ENCODE results near the gene SPTBN5. TPM values are rescaled to one million over a fixed set of nuclear protein-coding genes. Genes with fewer than 3 reads are reported as not detected.

The SPTBN5 gene
- total RNA-seq, 1 donor from 2014 or later, result 0.17 TPM

DNA sequence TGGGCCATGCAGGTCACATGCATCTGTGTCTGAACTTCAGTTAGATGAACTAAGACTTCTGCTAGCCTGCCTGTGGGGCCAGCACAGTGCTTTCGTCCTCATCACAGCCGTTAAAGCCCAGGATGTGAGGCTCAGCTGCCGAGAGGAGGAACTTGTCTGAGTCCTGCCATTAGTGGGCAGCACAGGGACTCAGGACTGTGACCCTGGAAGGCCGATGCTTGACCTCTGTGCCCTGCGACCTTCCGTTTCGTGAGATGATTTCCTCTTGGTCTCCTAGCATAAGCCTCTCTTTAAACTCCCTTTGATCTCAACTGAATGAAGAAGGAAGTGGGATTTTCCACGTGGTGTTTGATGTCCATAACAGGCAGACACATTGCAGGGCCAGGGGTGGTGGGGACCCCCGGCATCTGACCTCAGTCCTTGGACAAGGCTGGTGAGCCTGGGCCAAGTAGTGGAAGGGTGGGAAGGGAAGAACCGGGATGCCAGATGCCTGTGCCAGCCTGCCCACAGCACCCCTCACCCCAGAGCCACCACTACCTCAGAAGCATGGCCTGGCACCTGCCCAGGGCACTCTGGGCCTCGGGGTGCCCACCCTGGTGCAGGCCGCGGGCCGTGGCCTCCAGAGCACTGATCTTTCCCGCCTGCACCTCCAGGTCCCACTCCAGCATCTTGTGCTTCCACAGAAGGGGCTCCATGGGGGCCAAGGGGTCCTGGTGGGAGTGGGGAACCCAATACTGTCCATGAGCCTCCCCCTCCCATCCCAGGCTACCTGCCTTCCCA, 33.6 kb downstream of the SPTBN5 start:
- TF ChIP-seq, protein P1, sequence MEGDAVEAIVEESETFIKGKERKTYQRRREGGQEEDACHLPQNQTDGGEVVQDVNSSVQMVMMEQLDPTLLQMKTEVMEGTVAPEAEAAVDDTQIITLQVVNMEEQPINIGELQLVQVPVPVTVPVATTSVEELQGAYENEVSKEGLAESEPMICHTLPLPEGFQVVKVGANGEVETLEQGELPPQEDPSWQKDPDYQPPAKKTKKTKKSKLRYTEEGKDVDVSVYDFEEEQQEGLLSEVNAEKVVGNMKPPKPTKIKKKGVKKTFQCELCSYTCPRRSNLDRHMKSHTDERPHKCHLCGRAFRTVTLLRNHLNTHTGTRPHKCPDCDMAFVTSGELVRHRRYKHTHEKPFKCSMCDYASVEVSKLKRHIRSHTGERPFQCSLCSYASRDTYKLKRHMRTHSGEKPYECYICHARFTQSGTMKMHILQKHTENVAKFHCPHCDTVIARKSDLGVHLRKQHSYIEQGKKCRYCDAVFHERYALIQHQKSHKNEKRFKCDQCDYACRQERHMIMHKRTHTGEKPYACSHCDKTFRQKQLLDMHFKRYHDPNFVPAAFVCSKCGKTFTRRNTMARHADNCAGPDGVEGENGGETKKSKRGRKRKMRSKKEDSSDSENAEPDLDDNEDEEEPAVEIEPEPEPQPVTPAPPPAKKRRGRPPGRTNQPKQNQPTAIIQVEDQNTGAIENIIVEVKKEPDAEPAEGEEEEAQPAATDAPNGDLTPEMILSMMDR (IDR thresholded peaks at IDR 0.05; ENCODE audit: insufficient read depth, low read length, poor library complexity, severe bottlenecking), result no peak
- DNase-seq (ENCODE audit: low read depth), result no peak
- Histone ChIP-seq H3K4me3 (ENCODE audit: low read depth, low read length) (no peak overlapping the region), H3K27me3 (ENCODE audit: control insufficient read depth, insufficient read depth, low read length) (peaks cover 8% of the 10 kb centered on the region), H3K36me3 (ENCODE audit: control insufficient read depth, insufficient read depth, low read length) (no peaks in the 10 kb centered on the region)

DNA sequence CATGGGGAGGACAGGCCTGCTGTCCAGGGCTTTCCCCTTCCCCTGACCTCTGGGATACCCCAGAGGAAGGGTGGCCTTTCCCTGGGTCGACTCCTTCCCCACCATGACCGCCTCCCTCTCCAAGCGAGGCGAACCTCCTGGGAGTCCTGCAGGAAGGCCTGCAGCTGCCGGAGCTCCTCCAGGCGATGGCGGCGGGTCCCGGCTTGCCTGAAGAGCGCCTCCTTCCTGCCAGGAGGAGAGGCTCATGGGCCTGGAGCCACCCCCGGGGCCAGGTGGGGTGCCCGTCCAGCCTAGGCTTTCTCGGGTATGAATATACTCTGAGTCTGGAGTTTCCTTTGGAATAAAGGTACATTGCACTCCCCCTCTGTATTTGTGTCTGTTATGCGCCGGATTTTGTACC, 35.1 kb downstream of the SPTBN5 start:
- DNase-seq (ENCODE audit: low read depth), result no peak
- Histone ChIP-seq H3K4me3 (ENCODE audit: low read depth, low read length) (no peak overlapping the region), H3K36me3 (ENCODE audit: control insufficient read depth, insufficient read depth, low read length) (no peaks in the 10 kb centered on the region), H3K27me3 (ENCODE audit: control insufficient read depth, insufficient read depth, low read length) (peaks cover 9% of the 10 kb centered on the region)
- TF ChIP-seq, protein P1 (IDR thresholded peaks at IDR 0.05; ENCODE audit: insufficient read depth, low read length, poor library complexity, severe bottlenecking), result no peak

DNA sequence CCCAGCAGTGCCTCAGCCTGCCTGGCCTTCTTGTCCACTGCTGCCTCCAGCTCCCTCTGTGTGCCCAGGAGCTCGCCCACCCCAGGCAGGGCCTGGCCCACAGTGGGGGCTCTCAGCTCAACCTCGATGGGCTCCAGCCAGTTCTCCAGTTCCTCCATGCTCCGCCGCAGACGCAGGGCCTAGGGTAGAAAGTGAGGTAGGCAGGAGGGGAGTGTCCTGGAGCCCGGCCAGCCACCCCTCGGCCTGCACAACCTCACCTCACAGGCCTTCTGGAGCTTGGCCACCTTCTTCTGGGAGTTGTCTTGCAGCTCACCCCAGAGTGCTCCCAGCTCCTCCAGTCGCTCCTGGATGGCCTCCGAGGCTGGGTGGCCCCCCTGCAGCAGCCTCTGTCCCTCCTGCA, 36.5 kb downstream of the SPTBN5 start:
- no peak for DNase-seq (ENCODE audit: low read depth)
- Histone ChIP-seq H3K27me3 (ENCODE audit: control insufficient read depth, insufficient read depth, low read length) (peaks cover 18% of the 10 kb centered on the region), H3K4me3 (ENCODE audit: low read depth, low read length) (no peak overlapping the region), H3K36me3 (ENCODE audit: control insufficient read depth, insufficient read depth, low read length) (no peaks in the 10 kb centered on the region)
- TF ChIP-seq, protein P1 (IDR thresholded peaks at IDR 0.05; ENCODE audit: insufficient read depth, low read length, poor library complexity, severe bottlenecking), result no peak

DNA sequence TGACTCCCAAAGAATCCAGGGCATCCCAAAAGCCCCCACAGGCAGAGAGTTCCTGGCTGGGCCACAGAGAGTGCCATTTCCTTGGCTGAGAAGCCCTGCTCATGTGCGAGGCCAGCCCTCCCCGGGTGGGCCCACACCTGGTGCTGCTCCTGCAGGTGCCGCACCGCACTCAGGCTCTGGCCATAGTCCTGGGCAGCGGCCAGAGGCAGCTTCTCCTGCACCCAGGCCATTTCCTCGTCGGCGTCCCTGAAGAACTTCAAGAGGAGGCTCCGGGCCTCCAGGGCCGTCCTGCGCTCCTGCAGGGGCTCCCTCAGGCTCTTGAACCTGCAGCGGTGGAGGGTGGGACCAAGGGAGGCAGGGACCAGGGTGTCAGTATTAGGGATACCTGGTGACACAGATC, 37.1 kb downstream of the SPTBN5 start:
- TF ChIP-seq, protein P1 (IDR thresholded peaks at IDR 0.05; ENCODE audit: insufficient read depth, low read length, poor library complexity, severe bottlenecking), result no peak
- no peak for DNase-seq (ENCODE audit: low read depth)
- H3K27me3 ChIP-seq (ENCODE audit: control insufficient read depth, insufficient read depth, low read length), result peaks cover 16% of the 10 kb centered on the region
- no peak overlapping the region for H3K4me3 ChIP-seq (ENCODE audit: low read depth, low read length)
- H3K36me3 ChIP-seq (ENCODE audit: control insufficient read depth, insufficient read depth, low read length), result no peaks in the 10 kb centered on the region

DNA sequence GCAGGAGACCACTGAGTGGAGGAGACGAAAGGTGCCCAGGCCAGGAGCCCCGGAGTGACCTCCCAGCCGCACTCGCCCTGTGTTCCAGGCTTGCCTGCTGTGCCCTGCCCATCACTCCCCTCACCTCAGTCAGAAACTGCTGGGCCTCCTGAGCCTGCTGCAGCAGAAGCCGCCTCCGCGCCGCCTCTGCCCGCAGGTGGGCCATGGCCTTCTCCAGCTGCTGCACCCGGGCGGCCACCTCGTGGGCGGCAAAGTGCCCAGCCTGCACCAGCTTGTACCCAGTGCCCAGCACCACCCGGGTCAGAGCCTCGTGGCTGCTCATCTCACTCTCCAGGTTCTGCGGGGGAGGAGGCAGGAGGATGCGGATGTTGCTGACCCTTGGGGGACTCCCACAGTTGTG, 37.6 kb downstream of the SPTBN5 start:
- peaks cover 17% of the 10 kb centered on the region for H3K27me3 ChIP-seq (ENCODE audit: control insufficient read depth, insufficient read depth, low read length)
- H3K4me3 ChIP-seq (ENCODE audit: low read depth, low read length), result no peak overlapping the region
- TF ChIP-seq, protein P1 (IDR thresholded peaks at IDR 0.05; ENCODE audit: insufficient read depth, low read length, poor library complexity, severe bottlenecking), result no peak
- DNase-seq (ENCODE audit: low read depth), result no peak
- H3K36me3 ChIP-seq (ENCODE audit: control insufficient read depth, insufficient read depth, low read length), result no peaks in the 10 kb centered on the region
